ENCODE data around the gene AKR1D1. TPM values are rescaled to one million over a fixed set of nuclear protein-coding genes. Genes with fewer than 3 reads are reported as not detected.
A peak's percentile ranks its signal among the peaks of the same experiment; 100 is the strongest.

Gene AKR1D1
- polyA plus RNA-seq, 4 donors = 0.07 to 0.41 (median 0.07) TPM; not detected in 1

GRCh38 chr7:138158739-138159528 is 82.7 kb downstream of the AKR1D1 start:
- no peak for DNase-seq (ENCODE audit: low read depth in 4 of 4, low spot score in 3 of 4)

GRCh38 chr7:138161600-138162081 is 85.4 kb downstream of the AKR1D1 start:
- DNase-seq (ENCODE audit: low read depth in 4 of 4, low spot score in 3 of 4) = peak; percentile 79 to 86 (median 83)

GRCh38 chr7:138162236-138162635 is 86.0 kb downstream of the AKR1D1 start:
- no peak for DNase-seq (ENCODE audit: low read depth in 4 of 4, low spot score in 3 of 4)

GRCh38 chr7:138163800-138164199 is 87.5 kb downstream of the AKR1D1 start:
- no peak for DNase-seq (ENCODE audit: low read depth in 4 of 4, low spot score in 3 of 4)

GRCh38 chr7:138164804-138165203 is 88.5 kb downstream of the AKR1D1 start:
- no peak for DNase-seq (ENCODE audit: low read depth in 4 of 4, low spot score in 3 of 4)

GRCh38 chr7:138166681-138167080 is 90.4 kb downstream of the AKR1D1 start:
- DNase-seq (ENCODE audit: low read depth in 4 of 4, low spot score in 3 of 4) = no peak

- no peak for DNase-seq (ENCODE audit: low read depth in 4 of 4, low spot score in 3 of 4)
These were observed 91.0 kb downstream of the AKR1D1 start for GRCh38 chr7:138167222-138167621.

GRCh38 chr7:138167869-138168296 is 91.6 kb downstream of the AKR1D1 start:
- DNase-seq (ENCODE audit: low read depth in 4 of 4, low spot score in 3 of 4) = no peak

Other genes with a start within 250 kb of the AKR1D1 start
- 1 to 10 TPM in 3 of 4 donors, under 1 TPM in 1; 0.38 to 1.8 (median 1.7) TPM for gene DGKI, start 229.5 kb upstream of the AKR1D1 start, polyA plus RNA-seq (ENCODE audit: insufficient read length in 4 of 4)
- gene CREB3L2, start 74.4 kb upstream of the AKR1D1 start, polyA plus RNA-seq (ENCODE audit: insufficient read length in 4 of 4) = 10 to 100 TPM; 48.0 to 69.0 (median 57.7) TPM